T47D (cell line): ENCODE data around the gene DDX10.
A peak's percentile ranks its signal among the peaks of the same experiment; 100 is the strongest.

Experiments
- DNase-seq, 2 experiments: peaks; one replicate each; pipeline versions ENCODE4 v3.0.0 to v3.0.0-alpha.2; 2011 to 2012; ENCODE audit warnings: low read depth in 1 of 2, low spot score in 1 of 2
- JUND ChIP-seq: IDR thresholded peaks from 2 replicates; pipeline ENCODE4 v1.6.1; 2012; ENCODE audit warnings: low read depth
- in situ Hi-C: cut with HindIII; loops from 2 replicates; pipeline ENCODE4 v1.10.0; 2016; ENCODE audit warnings: low sequenced_read_pairs, low pct_unique_long_range_greater_than_20kb

DDX10 gene

GRCh38 chr11:108973402-108974162, 308.7 kb downstream of the DDX10 start:
- in situ Hi-C loops = no loop called here
- no peak for DNase-seq
- no peak for TF ChIP-seq JUND

GRCh38 chr11:108975026-108975425, 310.2 kb downstream of the DDX10 start:
- TF ChIP-seq JUND = no peak
- in situ Hi-C loops = no loop called here
- peak; percentile 7 to 69 for DNase-seq

GRCh38 chr11:108975641-108976071, 310.8 kb downstream of the DDX10 start:
- no peak for TF ChIP-seq JUND
- DNase-seq = no peak
- in situ Hi-C loops = no loop called here

GRCh38 chr11:108983636-108984420, 319.0 kb downstream of the DDX10 start:
- DNase-seq = no peak
- in situ Hi-C loops = no loop called here
- no peak for TF ChIP-seq JUND

GRCh38 chr11:108984523-108984922, 319.7 kb downstream of the DDX10 start:
- TF ChIP-seq JUND = no peak
- in situ Hi-C loops = no loop called here
- no peak for DNase-seq

GRCh38 chr11:108985236-108985944, 320.5 kb downstream of the DDX10 start:
- no peak for DNase-seq
- TF ChIP-seq JUND = no peak
- in situ Hi-C loops = no loop called here

GRCh38 chr11:108985945-108986279, 321.0 kb downstream of the DDX10 start:
- in situ Hi-C loops = no loop called here
- no peak for TF ChIP-seq JUND

More at GRCh38 chr11:108985945-108986279, 321.0 kb downstream of the DDX10 start:
- no peak for DNase-seq
